Hepatocyte (in vitro differentiated cells): ENCODE results near the gene EEF1G.

ENCODE experiments used
- EZH2 ChIP-seq: fragments of 200-600 bp; sonication (generic); IDR thresholded peaks from 2 replicates; pipeline ENCODE4 v1.6.1; 2016; ENCODE audit warnings: antibody characterized with exemption, mild to moderate bottlenecking, borderline replicate concordance
- EZH2phosphoT487 ChIP-seq: fragments of 200-600 bp; sonication (generic); IDR thresholded peaks from one replicate; pipeline ENCODE4 v1.6.1; 2018; ENCODE audit warnings: antibody characterized with exemption, mild to moderate bottlenecking, low read depth, moderate library complexity; ENCODE audit not compliant: unreplicated experiment, severe bottlenecking
- TF ChIP-seq, protein P1 (sequence below): fragments of 200-600 bp; sonication (generic); IDR thresholded peaks from 2 replicates; pipeline ENCODE4 v1.5.1; 2016; ENCODE audit warnings: antibody characterized with exemption, mild to moderate bottlenecking; ENCODE audit not compliant: poor library complexity

DNA sequence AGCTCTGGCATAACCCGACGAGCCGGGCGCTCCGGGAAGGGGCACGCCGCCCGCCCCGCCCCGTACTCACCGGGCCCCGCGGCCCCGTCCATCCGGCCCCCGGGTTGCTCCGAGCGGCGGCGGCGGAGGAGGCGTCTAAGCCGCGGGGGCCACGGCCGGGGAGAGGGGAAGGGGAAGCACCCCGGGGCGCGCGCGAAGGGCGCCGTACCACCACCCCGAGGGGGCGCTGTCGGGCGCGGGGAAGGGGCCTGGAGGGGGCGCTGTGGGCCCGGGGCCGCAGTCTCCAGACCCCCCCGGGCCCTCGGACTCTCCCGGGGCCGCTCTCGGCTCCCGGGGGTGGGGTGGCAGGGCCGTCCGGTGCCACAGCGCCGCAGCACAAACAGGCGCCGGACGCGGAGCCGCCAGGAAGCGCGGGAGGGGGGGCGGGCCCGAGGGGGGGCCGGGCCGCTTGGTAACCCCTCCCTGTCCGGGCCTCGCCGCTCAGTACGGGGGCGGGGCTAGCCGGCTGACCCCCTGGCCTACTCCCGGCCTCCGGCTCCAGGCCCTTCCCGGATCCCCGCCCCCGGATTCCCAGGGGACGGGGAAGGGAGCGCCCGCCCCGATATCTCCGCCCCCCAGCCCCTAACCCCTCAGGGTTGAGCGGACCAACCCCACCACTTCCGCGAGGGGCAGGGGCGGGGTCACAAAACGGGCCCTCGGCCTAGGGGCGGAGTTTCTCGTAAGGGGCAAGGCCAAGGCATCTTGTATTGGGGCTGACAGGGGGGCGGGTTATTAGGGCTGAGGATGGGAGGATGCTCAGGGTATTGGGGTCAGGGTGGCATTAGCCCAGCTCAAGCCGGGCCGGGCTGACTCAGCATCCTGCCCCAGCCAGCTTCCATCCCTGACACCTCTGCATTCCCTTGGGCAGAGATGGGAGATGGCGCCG, 38.9 kb upstream of the EEF1G start, which contains the start of the genes EML3 and ROM1:
- TF ChIP-seq, protein P1, sequence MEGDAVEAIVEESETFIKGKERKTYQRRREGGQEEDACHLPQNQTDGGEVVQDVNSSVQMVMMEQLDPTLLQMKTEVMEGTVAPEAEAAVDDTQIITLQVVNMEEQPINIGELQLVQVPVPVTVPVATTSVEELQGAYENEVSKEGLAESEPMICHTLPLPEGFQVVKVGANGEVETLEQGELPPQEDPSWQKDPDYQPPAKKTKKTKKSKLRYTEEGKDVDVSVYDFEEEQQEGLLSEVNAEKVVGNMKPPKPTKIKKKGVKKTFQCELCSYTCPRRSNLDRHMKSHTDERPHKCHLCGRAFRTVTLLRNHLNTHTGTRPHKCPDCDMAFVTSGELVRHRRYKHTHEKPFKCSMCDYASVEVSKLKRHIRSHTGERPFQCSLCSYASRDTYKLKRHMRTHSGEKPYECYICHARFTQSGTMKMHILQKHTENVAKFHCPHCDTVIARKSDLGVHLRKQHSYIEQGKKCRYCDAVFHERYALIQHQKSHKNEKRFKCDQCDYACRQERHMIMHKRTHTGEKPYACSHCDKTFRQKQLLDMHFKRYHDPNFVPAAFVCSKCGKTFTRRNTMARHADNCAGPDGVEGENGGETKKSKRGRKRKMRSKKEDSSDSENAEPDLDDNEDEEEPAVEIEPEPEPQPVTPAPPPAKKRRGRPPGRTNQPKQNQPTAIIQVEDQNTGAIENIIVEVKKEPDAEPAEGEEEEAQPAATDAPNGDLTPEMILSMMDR, result peak; percentile 94
- TF ChIP-seq EZH2phosphoT487, result no peak
- TF ChIP-seq EZH2, result no peak
